Fibroblast of skin of right quadriceps (primary cell): ENCODE results near the gene SLC25A30.
A peak's percentile ranks its signal among the peaks of the same experiment; 100 is the strongest.

Source experiments
- DNase-seq: peaks from one replicate; pipeline ENCODE4 v3.0.0-alpha.2; 2013

Gene SLC25A30

DNA sequence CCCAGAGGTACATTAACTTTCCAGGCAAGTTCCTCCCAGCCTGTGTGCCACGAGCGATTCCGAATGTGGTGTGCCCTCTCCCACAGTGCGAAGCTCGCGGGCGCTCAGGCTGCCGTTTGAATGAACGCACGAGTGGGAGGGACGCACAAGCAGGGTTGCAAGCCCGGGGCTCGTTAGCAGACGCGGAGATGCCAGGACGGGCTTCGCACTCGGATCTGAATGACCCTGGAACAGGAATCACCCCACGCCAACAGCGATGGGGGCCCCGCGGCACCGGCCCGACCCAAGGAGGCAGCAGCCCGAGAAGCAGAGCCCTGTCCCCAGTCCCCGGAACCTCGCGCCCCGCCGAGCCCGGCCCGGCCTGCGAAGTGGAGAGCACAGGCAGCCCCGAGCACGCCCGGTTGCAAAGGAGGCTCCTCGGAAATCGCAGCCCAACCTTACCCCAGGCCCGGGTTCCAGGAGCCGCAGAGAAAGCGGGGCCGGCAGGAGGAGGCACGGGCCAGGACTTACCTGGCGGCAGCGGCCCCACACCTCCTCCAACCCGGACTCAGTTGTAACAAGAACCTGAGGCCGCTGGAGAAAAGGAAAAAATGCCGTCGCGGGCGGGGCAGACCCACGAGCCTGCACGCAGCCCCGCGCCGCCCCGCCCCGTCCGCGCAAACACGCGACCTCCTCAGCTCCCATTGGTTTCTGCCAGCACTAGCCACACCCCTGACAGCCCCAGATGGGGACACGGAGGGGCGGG lies at the start of gene SLC25A30:
TSS of gene SLC25A30 (minus strand) at position 584 of the 745 bp plus-strand sequence. CDS start 6,948 bp downstream, outside the sequence.
- DNase-seq = peak; percentile 85

DNA sequence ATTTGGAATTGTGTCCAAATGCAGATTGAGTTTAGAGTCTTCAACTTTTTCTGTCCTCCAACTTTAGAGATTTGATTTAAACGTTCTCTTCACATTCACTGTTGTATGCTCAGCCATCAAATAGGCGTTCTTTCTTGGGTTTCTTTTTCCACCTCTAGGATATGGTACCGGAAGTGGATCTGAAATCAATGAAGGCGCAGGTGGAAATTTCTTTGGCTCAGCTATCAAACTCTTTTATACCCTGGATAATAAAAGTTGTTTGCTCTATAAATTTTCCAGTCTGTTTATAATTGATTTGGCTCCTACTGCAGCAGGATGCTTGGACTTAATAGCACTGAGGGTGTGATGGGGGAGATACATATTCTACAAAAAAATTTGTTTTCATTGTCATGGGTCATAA lies 48.2 kb upstream of the SLC25A30 start:
- no peak for DNase-seq

DNA sequence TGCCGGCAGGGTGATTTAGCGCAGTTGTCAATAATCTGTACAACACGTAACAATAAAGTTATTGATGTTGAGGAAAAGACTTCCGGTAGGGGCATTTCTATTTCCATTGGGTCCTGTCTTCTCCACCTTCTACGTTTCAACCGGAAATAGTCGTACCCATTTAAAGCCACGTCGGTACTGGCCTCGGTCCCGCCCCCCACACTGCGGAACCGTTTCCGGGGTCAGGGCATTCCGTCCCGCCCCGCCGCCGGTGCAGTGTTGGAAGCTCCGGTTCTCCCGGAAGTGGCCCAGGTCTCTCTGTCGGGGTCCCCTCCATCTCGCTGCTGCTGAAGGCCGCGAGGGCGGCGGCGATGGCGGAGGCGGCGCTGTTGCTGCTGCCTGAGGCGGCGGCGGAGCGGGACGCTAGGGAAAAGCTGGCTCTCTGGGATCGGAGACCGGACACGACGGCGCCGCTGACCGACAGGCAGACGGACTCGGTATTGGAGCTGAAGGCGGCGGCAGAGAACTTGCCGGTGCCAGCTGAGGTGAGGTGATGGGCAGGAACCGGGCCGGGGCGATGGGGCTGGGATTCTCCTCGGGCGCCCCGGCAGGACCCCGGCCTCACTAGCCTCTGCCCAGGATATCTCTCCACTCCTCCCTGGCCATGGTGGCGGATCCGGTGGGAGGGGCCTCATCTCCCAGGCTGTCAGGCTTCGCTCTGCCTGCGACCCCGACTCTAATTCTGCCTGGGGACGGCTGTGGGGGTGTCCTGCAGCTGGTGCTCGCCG lies 46.7 kb upstream of the SLC25A30 start, which contains the start of gene COG3:
TSS of gene COG3 (plus strand) at position 253 of the 767 bp plus-strand sequence. CDS start at position 351, 98 bp downstream.
- DNase-seq = peak; percentile 98

DNA sequence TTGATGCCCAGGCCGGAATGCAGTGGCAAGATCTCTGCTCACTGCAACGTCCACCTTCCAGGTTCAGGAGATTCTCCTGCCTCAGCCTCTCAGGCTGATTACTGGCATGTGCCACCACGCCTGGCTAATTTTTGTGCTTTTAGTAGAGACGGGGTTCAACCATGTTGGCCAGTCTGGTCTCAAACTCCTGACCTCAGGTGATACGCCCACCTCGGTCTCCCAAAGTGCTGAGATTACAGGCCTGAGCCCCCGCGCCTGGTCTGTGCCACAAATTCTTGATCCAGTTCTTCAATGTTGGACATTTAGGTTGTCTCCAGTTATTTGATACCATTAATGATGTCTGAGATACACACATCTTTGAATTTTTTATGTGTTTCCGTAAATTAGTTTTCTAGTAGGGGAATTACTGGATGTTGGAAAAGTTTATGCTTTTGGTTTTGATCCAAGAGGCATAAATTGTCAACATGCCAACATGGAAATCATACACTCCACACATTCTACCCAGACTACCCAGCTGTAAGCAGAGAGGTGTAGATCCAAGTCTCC lies 46.0 kb upstream of the SLC25A30 start:
- DNase-seq = no peak

DNA sequence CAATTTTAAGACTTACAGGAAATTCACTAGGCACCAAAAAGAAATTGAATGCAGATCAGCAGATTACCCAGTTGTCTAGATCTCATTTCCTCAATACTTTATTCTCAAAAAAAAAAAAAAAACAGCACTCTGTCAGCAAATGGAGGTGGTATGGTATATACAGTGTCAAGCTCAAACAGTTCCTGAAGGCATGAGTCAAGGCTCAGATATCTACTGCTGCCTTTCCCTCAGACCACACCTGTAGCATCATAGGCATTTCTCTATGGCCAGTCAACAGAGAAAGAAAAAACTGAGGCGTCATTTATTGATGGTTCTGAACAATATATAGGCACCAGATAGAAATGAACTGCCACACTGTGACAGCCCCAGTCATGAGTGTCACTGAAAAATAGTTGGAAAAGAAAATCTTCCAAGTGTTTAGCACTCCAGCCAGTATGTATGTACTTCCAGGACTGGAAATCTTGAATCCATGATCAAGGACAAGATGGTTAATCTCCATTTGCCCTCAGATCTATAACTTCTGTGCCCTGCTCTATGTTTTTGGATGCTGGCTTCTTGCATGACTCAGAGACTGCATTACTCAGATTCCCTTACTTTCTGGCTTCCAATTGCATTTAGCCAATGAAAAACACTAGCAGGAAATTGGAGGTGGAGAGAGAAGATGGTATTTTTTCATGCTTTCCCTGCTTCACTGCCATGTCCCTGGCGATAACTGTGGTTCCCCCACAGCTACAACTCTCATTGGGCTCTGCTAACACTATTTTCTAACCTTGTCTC lies 38.2 kb upstream of the SLC25A30 start:
- DNase-seq = peak; percentile 51

GRCh38 chr13:45454204-45454603 lies 36.0 kb upstream of the SLC25A30 start:
- no peak for DNase-seq

DNA sequence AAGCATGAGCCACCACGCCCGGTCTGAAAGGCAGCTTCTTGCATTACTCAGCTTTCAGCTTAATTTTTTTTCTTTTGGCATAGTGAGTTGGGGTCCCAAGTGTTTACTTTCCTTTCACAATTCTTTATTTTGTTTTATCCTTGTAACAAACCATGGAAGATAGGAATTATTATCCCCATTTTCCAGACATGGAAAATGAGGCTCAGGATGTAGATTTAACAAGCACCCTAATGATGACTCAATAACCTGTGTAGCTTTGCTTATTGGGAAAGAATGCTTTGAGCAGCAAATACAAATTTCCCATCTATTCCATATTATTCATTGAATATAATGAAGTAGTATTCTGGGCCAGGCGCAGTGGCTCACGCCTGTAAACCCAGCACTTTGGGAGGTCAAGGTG lies 33.1 kb upstream of the SLC25A30 start:
- no peak for DNase-seq

- no peak for DNase-seq
These were observed 30.9 kb upstream of the SLC25A30 start for GRCh38 chr13:45448965-45449559.

- no peak for DNase-seq
These were observed 29.0 kb upstream of the SLC25A30 start for GRCh38 chr13:45447050-45447661.

- peak; percentile 41 for DNase-seq
These were observed 28.0 kb upstream of the SLC25A30 start for GRCh38 chr13:45446181-45446580.

DNA sequence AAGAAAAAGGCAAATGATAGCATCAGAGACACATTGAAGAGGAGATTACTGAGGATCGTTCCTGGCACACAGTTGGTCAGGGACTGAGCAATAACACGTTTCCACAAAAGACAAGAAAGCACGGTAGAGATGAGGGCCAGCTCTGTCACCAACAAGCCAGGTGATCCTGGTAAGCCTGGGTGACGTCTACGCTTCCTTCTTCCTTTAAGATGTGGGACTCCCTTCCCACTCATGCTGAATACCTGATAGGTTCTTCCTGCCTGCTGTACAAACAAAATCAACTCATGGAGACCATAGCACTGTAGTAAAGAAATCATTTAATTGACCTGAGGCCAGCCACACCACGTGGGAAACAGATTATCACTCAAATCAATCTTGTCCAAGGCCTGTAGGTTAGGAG lies 26.9 kb upstream of the SLC25A30 start:
- DNase-seq = no peak

DNA sequence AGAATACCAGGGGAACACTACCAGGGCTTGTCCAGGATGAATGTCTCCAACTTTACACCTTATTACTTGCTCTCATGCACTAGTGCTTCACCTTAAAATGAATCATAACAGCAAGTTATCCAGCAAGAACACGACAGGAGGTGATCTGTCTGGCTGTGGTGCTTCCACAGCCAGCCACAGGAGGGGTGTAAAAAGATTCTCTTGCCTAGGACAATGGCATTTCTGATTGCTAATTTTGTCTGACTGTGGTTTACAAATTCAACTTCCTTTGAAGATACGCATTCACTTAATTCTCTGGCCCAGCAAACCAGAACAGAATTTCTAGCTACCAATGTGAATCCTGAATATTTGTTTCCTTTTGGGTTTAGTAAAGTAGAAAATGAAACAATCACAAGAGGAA lies 23.5 kb upstream of the SLC25A30 start:
- DNase-seq = peak; percentile 10

- no peak for DNase-seq
These were observed 21.7 kb upstream of the SLC25A30 start for GRCh38 chr13:45439781-45440462.

DNA sequence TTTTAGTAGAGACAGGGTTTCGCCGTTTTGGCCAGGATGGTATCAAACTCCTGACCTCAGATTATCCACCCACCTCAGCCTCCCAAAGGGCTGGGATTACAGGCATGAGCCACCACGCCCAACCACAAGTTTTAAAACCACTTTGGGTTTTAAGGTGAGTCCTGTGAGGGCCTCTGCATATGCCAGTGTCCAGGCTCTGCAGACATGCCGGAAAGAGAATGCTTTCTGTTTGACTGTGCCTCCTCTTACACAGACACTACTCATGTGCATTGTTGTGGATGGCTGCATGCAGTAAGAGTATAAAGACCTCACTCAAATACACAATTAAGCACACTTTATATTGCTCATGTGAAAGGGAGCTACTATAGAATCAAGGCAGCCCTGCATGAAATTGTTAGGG lies 20.8 kb upstream of the SLC25A30 start:
- DNase-seq = no peak

GRCh38 chr13:45437947-45438346 lies 19.8 kb upstream of the SLC25A30 start:
- DNase-seq = no peak

DNA sequence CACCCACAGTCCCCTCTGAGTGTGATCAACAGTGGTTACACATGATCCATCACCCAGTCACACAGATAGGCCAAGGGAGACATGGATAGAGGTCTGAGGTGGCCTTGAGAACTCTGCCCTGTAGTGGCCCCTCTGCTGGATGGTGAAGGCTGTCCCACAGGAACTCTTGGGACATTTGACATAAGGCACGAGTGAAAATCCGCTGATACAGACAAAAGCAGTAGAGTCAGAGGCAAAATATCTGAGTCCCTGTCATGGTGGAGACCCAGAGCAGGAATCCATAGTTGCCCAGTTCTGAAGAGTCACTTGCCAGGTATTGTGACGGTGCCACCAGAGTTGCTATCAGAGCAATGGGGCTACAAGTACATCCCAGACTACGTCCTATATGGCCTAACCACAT lies 18.8 kb upstream of the SLC25A30 start:
- no peak for DNase-seq

- no peak for DNase-seq
These were observed 18.2 kb upstream of the SLC25A30 start for GRCh38 chr13:45436332-45436731.

GRCh38 chr13:45434556-45435371 lies 16.6 kb upstream of the SLC25A30 start:
- no peak for DNase-seq

DNA sequence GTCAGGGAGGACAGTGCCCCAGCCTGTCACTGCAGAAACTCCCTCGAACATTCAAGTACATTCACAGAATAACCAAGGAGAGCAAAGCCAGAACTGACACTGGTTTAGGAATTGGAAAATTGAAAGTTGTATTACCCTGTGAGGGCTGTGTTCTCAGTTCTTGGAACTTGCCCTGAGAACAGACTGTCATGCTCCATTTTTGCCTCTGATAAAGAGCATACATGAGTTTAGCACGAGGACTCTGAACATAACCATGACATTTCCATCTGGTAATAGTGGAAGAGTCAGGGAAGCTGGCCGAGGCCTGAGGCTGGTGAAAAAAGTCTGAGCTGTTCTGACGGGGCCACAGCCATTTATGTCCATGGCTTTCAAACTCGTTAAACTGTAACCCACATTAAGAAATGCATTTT lies 15.2 kb upstream of the SLC25A30 start:
- DNase-seq = no peak

DNA sequence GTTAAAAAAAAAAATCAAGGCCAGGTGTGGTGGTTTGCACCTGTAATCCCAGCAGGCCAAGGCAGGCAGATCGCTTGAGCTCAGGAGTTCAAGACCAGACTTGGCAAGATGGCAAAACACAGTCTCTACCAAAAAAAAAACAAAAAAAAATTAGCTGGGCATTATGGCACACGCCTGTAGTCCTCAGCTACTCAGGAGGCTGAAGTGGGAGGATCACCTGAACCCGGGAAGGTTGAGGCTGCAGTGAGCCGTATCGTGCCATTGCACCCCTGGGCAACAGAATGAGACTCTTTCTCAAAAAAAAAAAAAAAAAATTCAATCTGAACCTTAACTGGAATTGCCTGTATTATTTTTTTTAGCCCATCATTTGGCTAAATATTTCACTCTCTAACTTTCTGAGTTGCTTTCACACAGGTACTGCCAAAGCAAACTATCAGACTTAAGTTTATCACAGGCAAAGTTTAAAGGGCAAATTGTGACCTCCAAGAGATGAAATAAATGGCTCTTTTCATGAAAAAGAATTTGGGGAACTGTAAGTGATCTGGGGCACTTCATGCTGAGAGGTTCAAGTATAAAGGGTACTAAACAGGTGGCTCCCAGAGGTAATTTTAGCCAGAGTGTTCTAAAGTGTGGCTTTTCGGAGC lies 14.7 kb upstream of the SLC25A30 start:
- no peak for DNase-seq
